DMS153 (cell line): ENCODE measurements around the gene C19orf33.

ENCODE experiments used
- DNase-seq: peaks from one replicate; lab custom pipeline; 2025; lab: John Stamatoyannopoulos, UW

C19orf33 gene

DNA sequence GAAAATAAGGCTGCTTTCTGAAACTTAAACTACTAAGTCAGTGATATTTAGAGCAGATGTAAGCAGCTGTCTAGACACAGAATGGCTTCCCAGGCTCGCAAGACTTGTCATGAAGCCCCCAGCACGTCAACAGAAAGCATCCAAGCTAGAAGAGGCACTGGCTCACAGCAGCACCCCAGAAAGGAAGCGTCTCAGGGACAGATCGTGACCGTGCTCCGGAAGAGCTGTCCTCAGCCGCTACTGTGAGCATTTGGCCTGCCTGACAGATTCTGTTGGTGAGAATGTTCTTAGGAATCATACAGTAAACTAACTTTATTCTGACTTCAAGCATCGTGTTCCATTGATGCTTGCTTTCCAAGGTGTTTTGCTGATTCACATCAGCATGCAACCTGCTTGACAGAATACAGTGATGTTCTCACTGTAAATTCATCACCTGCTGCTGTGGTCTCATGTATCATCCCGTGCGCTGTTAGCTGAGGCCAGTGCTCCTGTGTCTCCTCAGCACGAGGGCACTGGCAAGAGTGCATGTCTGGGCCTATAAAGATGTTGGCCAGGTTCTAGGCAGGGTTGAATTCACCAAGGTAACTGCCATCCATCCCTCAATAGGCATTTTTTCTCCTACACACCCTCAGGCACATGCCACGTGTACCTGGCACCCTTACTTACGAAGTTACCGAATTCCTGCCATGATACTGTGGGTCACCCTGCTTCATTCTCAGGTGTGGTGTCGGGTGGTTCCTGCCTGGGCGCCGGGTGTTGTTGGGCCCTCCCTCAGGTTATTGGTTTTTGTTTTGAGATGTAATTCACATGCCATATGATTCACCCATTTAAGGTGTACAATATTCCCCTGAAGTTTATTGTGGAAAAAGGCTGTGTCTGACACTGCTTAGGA, 23.8 kb upstream of the C19orf33 start:
- no peak for DNase-seq

DNA sequence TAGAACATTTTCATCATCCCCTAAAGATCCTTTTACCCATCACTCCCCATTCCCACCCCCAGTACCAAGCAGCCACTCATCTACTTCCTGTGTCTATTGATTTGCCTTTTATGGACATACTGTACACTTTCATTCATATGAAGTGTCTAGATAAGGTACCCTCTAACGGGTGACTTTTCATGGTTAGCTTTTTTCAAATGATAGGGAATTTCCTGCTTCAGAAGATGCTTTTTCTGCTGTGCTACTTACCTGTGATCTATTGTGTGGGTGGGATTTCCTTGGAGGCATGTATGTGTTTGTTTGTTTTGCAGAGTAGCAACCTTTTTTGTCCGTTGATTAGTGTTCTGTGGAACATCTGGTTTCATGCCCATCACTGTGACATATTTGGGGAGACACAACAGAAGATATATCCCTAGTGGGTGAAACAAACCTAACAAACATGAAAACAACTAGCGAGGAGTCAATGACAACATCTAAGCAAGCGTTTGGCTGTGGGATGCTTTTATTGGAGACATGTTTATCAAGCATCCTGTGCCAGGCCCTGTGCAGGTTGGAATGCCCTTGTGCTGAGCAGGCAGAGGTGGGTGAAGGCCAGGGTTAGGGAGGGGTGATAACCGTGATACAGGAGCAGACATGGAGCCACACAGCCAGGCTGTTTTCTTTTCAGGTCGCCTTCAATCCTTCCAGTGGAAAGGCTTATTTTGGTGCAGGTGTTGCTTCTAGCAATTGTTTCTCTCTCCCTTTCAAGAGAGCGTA, 22.1 kb upstream of the C19orf33 start:
- DNase-seq, result no peak

DNA sequence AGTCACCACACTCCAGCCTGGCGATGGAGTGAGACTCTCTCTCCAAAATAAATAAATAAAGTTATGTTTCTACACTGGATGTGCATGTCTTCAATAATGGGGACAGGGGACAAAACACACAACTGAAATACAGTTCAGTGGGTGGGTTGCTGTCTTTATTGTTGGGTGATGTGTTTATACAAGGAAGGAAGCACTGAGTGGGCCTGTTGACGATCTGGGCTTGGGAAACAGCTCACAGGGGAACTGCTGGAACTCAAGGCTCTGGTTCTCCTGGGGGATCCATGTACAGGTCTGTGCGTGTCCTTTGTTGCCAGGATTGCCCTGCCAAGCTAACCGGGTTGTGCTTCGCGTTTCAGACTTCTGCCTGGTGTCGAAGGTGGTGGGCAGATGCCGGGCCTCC, 20.8 kb upstream of the C19orf33 start:
- DNase-seq, result no peak

DNA sequence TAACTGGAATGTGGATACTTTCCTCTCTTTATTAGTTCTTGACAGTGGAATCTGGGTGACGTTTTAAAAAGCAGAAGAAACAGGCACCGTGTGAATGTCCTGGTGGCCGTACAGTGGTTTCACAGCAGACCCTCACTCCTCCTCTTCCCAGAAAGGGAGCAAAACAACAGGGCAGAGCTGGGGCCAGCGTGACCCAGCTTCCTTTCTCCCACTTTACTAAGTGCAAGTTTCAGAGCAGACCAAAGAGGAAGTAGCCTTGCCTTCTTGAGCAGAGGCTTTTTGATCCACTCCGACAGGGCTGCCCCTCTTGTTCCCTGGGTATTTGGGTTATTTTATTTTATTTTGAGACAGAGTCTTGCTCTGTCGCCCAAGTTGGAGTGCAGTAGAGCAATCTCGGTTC, 19.6 kb upstream of the C19orf33 start:
- no peak for DNase-seq

DNA sequence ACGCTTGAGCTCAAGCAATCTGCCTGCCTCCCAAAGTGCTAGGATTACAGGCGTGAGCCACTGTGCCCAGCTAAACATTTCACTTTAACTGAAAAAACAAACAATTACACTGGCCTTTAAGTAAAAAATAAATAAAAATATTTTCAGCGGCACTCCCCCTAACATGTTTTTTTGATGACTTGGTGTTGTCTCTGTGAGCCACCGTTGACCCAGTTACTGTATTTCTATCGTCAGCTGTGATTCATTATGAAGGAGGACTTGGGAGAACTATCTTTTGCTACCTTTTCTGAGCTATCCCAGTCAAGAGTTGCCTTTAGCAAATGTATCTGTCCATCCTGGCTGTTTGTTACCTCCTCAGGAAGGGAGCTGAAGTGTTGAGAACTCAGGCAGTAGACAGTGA, 18.5 kb upstream of the C19orf33 start:
- no peak for DNase-seq

DNA sequence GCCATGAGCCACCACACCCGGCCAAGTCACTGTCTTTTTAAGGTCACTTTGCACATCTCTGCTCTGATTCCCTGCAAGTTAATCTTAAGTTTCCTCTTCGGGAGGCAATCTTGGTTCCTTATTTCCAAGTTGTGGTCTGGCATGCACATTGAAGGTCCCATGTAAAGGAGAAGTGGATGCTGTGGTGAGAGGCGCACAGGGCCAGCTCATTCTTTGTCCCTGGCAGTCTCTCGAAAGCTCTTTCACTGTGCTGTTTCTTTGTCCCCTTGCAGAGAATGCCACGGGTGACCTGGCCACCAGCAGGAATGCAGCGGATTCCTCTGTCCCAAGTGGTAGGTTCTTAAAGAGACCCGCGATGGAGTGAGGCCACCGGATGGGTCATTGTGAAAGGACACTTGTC, 16.4 kb upstream of the C19orf33 start:
- no peak for DNase-seq

DNA sequence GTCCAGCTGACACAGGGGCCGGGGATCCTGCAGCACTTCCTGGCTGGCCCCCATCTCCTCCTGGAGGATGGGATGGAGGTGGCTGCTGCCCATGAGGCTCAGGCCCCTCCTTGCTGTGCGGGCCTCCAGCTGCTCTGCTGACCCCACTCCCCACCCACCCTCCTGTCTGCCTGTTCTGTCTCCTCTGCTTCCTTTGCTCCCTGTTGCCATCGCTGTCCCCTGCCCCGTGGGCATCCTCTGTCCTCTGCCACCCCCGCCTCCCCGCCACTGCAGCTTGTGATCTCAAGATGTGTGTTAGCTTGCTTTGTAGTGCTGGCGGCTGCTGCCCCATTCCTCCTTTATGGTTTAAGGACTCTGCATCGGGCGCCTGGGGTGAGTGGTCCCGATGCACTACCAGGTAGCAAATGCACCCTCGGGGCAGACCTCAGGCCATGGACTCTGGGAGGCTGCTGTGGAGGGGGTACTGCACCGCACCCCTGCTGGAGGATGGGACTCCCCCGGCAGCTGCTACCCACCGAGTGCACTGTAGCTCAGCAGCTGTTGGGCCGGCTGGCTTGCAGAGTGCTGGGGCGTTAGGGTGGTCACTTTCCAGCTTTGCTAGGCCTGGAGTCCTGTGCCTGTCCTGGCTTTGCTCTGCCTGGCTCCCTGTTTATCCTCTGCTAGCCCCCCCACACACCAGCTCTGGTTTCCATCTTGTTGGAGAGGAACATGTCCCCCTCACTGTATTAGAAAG, 15.8 kb upstream of the C19orf33 start:
- no peak for DNase-seq

DNA sequence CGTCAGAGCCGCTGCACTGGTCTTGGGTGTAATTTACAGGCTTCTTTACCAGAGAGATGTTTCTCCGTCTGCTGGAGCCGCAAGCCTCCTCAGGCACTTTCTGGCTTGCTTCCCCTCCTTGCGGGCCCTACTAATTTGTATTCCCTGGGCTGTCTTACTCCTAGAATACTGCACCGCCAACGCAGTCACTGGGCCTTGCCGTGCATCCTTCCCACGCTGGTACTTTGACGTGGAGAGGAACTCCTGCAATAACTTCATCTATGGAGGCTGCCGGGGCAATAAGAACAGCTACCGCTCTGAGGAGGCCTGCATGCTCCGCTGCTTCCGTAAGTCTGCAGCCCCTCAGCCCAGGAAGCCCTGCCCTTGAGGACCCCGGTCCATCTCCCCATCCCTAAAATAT, 14.1 kb upstream of the C19orf33 start:
- DNase-seq, result no peak

DNA sequence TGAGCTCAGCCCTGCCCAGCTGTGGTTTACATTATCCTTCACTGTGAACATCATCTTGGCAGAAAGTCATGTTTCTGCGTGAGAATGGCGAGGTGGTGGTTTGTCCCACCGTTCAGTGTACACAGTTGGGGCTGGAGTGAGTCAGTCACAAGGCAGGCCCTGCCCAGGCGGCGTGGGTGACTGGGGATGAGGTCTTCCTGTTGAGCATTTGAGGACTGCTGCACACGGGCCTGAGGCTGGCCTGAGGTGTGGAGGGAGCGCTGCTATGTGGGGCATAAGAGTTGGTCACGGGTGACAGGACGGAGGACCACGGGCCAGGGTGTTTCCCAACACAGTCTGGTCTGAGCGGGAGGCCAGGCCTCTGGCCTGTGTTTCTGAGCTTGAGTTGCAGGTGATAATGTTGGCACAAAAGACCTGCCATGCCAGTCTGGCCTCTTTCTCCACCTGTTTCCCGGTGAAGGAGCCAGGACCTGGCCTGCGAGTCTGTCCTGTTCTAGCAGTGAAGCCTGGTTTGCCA, 13.4 kb upstream of the C19orf33 start:
- no peak for DNase-seq

DNA sequence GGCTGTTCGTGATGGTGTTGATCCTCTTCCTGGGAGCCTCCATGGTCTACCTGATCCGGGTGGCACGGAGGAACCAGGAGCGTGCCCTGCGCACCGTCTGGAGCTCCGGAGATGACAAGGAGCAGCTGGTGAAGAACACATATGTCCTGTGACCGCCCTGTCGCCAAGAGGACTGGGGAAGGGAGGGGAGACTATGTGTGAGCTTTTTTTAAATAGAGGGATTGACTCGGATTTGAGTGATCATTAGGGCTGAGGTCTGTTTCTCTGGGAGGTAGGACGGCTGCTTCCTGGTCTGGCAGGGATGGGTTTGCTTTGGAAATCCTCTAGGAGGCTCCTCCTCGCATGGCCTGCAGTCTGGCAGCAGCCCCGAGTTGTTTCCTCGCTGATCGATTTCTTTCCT, 12.2 kb upstream of the C19orf33 start:
- DNase-seq, result no peak

DNA sequence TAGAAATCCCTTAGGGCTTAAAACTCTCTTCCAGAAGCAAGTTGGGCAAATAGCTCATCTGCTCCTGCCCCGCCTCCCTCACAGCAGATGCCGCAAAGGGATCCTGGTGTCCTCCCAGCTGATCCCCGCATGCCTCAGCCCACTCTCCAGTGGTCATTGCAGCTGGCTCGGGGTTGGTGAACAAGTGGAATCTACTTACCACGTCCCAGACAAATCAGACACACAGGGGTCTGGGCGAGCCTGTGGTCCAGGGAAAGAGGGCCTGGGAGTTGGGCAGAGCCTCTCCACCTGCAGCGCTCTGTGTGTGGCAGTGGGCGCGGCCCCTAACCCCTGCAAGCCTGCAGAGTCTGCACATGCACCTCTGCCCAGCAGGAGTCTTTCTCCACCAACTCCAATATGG, 10.8 kb upstream of the C19orf33 start:
- no peak for DNase-seq

DNA sequence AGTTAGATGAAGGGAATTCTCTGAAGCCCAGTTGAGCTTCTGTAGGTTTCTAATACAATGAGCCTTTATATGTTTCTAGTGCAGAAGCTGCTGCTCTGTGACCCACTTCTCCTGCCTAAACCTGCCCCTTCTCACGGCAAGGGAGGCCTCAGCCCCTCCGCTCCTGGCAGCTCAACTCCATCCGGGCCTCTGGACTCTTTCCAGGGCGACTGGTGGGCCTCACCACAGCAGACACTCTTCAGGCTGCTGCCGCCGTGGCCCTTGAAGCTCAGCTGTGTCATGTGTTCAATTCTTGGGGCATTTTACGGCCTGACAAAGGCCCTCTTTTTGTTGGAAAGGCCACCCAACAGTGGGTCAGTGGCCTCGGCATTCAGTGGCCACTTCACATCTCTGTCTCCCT, 10.0 kb upstream of the C19orf33 start:
- DNase-seq, result no peak

DNA sequence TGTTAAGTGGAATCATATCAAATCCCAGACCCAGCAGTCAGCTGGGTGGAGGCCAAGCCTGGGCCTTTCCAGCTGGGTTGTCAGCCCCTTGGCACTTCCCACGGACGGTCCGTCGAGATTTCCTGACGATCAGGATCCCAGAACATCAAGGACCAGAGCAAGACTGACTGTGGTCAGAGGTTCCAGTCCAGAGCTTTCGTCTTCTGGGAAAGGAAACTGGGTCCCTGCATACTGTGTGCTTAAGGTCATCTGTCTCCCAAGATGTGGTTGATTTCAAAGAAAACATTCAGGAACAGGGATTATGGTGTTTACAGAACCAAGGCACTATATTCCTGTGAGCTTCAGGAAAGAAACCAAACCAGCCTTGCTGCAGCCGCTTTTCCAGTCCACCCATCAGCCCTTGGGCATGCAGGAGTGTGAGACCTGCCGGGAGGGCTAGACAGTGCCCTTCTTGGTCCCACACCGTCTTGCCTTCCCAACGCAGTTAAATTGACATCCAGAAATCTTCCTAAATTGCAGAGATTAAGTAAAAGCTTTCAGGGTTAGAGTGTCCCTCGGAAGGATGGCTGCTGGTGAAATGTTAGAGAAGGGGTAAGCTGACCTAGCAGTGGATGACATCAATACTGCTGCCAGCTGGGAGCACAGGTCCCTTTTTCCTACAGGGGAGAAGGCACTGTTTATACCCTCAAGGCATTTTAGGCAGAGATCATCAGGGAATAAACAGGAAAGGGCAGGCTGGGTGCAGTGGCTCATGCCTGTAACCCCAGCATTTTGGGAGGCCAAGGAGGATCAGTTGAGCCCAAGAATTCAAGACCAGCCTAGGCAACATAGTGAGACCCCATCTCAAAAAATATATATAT, 5.0 kb upstream of the C19orf33 start:
- DNase-seq, result no peak

DNA sequence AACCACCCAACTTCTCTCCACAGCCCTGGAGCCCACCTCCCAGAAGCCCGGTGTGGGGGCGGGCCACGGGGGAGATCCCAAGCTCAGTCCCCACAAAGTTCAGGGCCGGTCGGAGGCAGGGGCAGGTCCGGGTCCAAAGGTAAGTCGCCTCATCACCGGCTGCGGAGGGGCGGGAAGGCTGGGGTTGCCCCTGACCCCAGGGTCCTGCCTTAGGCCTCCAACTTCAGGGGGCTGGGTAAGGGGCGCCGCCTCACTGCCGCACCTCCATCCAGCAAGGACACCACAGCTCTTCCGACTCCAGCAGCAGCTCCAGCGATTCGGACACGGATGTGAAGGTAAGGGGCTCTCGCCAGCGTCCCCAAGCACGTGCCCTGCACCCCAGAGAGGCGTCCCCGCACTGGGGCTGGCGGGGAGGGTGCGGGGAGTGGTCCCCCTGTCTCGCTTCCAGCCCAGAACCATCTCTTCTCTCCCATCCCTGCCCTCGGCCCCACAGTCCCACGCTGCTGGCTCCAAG, 358 bp downstream of the C19orf33 start:
- no peak for DNase-seq

DNA sequence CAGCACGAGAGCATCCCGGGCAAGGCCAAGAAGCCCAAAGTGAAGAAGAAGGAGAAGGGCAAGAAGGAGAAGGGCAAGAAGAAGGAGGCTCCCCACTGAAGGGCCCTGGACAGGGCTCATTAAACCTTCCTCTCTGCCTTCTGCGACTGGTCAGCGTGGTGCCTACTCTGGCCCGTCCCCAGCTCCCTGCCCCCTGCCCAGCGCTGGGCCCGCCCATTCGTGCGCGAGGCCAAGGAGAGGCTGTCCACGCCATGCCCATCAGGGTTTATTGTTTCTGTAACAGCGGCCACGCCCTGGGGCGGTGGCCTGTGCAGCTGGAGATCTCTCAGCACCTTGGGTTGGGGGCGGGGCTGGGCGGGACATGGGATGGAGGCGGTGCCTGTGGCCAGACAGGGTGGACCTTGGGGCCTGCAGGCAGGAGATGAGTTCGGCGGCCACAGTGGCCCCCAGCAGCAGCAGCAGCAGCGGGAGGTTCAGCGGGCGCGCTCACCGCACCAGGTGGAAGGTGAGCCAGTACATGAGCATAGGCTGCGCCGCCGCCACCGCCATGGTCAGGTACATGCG, 897 bp downstream of the C19orf33 start:
- peak; percentile 44 for DNase-seq

DNA sequence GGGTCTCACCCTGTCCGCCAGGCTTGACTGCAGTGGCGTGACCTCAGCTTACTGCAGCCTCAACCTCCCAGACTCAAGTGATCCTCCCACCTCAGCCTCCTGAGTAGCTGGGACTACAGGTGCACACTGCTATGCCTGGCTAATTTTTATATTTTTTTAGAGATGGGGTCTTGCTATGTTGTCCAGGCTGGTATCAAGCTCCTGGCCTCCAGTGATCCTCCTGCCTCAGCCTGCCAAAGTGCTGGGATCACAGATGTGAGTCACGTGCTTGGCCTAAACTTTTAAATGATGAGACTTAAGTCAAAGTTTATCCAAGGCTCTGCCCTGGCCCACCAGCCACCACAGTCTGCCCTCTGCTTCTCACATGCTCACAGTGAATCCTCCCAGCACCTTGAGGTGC, 2.2 kb downstream of the C19orf33 start:
- no peak for DNase-seq

DNA sequence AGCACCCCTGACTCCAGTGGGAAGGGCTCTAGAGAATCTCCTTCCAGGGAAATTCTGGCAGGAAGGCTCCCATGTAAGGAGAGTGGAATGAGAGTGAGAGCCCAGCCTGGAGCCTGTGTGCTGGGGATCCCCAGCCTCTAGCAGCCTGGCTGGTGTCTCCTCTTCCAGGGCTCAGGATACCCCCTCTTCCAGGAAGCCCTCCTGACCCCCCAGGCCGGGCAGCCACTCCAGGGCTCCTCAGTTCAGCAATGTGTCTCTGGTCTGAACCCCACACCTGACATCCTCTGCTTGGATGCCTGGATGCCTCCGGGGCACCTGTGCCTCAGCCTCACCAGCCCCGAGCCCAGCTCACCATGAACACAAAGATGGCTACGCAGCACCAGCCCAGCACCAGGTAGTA, 3.0 kb downstream of the C19orf33 start:
- no peak for DNase-seq

DNA sequence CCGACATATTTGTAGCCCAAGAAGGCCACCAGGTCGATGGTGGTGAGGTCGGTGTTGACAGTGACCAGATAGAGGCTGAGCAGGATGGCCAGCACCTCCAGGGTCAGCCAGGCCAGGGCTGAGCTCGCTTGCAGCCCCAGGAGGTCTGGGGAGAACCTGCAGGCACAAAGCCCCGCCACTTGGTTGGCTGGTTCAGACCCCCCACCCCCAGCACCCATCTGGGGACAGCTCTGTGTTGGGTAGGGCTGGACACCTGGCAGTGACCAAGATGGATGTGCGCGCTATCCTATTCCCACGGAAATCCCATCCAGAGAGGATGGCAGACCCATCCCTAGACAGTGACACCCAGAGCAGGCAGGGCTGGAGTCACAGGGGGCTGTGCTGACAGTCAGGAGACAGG, 3.5 kb downstream of the C19orf33 start:
- DNase-seq, result no peak

DNA sequence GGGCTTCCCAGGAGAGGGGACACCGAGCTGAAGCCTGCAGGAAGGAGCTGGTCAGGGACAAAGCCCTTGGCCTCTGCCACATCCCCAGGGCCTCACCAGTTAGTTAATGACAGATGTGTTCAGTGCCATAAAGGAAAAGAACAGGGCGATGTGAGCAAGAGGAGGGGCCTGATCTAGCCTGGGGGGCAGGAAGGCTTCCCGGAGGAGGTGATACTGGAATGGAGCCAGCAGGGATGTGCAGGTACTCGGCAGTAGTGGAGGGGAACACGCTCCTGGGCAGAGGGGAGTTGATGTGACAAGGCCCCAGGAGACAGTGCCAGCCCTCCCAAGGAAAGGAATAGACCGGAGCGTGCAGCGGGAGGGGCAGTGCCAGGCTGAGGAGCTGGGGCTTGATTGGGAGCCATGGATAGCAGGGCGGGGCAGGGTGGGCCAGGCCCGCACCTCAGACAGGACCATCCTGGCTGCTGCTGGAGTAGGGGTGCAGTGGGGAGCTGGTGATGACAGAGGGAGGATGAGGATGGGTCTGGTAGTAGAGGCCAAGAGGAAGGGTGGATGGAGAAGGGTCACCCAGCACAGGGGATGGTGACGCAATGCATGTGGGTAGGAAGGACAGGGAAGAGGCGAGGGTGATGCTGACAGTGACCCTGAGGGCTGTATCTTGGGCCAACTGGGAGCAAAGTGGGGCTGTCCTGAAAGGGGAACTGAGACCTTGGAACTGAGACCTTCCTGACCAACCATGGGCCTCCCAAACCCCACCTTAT, 4.1 kb downstream of the C19orf33 start:
- DNase-seq, result no peak

DNA sequence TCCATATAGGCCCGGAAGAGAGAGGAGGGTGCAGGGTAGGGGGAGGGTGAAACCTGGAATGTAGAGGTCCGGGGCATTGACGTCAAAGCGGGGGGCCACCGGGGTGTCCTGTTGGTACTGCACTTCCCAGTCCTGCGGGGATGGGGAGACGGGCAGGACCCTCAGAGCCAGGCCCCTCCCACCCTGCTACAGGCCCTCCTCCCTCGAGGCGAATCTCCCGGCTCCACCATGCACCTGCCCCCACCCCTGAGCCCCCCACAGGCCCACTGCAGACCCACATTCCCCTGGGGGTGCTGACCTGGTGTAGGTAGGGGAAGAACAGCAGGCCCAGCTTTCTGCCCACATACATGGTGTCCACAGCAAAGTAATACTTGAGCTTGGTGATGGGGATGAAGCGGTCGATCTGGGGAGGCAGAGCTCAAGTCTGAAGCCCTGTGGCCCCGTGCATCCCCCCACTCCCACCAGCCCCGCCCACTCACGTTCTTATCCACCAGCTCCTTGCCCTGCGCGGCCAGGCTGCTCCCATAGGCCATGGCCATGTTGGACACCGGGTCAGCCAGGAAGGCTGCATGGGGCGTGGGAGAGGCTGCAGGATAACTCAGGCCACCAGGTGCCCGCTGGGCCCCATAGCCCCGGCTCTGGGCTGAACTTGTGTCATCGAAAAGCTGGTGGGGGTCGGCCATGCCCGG, 5.0 kb downstream of the C19orf33 start:
- DNase-seq, result no peak
